ENCODE measurements around the gene DNAH14.
A peak's percentile ranks its signal among the peaks of the same experiment; 100 is the strongest.

The DNAH14 gene

GRCh38 chr1:225304996-225305395 lies 375.5 kb downstream of the DNAH14 start:
- TF ChIP-seq CTCF (IDR thresholded peaks at IDR 0.05) = no peak

GRCh38 chr1:225318706-225319575 lies 389.5 kb downstream of the DNAH14 start:
- TF ChIP-seq CTCF (IDR thresholded peaks at IDR 0.05) = peak; percentile 96

- TF ChIP-seq CTCF (IDR thresholded peaks at IDR 0.05) = no peak
These were observed 390.4 kb downstream of the DNAH14 start for GRCh38 chr1:225319871-225320270.

- no peak for TF ChIP-seq CTCF (IDR thresholded peaks at IDR 0.05)
These were observed 392.3 kb downstream of the DNAH14 start for GRCh38 chr1:225321784-225322183.

- TF ChIP-seq CTCF (IDR thresholded peaks at IDR 0.05) = no peak
These were observed 399.6 kb downstream of the DNAH14 start for GRCh38 chr1:225329041-225329440.

- no peak for TF ChIP-seq CTCF (IDR thresholded peaks at IDR 0.05)
These were observed 403.2 kb downstream of the DNAH14 start for GRCh38 chr1:225332686-225333085.

GRCh38 chr1:225338545-225338944 lies 409.1 kb downstream of the DNAH14 start:
- no peak for TF ChIP-seq CTCF (IDR thresholded peaks at IDR 0.05)
